CD4-positive, alpha-beta T cell (primary cell): ENCODE results near the gene INSRR. TPM values are rescaled to one million over a fixed set of nuclear protein-coding genes. Genes with fewer than 3 reads are reported as not detected.

ENCODE experiments used
- ATAC-seq: fragments of 200-7000 bp; cut with Tn5 transposase; one replicate; pipeline ENCODE4 v1.10.0; 2022; ENCODE audit warnings: mild to moderate bottlenecking; ENCODE audit not compliant: poor library complexity
- CTCF ChIA-PET: fragments of 350-600 bp; sonication (Branson Sonifier 250); formaldehyde crosslinking; loops from one replicate; lab custom pipeline; 2021; ENCODE audit warnings: antibody characterized with exemption, inconsistent platforms; lab: Charles Lee
- POLR2A ChIA-PET: fragments of 350-600 bp; sonication (Branson Sonifier 250); formaldehyde crosslinking; loops from one replicate; lab custom pipeline; 2021; ENCODE audit warnings: antibody characterized with exemption, inconsistent platforms; lab: Charles Lee
- DNase-seq, 14 experiments: peaks; one replicate each; pipeline ENCODE4 v3.0.0-alpha.2; 2013 to 2020; ENCODE audit warnings: mixed read lengths in 2 of 14
- H3K27ac ChIP-seq, 2 donors: one replicate each; pipeline versions ENCODE4 v1.5.1 to v1.7.0; 2013; ENCODE audit warnings: low read length in 2 of 2, low read depth in 1 of 2, mild to moderate bottlenecking in 1 of 2
- H3K27me3 ChIP-seq, 2 experiments: 1 replicate in 1 of 2; 2 replicates in 1 of 2; pipeline versions ENCODE4 v1.6.1 to v1.7.0; 2013; ENCODE audit warnings: low read length in 2 of 2, control low read depth in 1 of 2, mild to moderate bottlenecking in 1 of 2, moderate library complexity in 1 of 2; ENCODE audit not compliant: insufficient read depth in 2 of 2, control insufficient read depth in 1 of 2
- H3K36me3 ChIP-seq: one replicate; pipeline ENCODE4 v1.6.1; 2013; ENCODE audit warnings: low read length, control low read depth; ENCODE audit not compliant: insufficient read depth
- H3K4me1 ChIP-seq: one replicate; pipeline ENCODE4 v1.6.1; 2013; ENCODE audit warnings: low read length, control low read depth; ENCODE audit not compliant: insufficient read depth
- H3K4me3 ChIP-seq: one replicate; pipeline ENCODE4 v1.5.1; 2013; ENCODE audit warnings: mild to moderate bottlenecking, low read length, moderate library complexity
- H3K9me3 ChIP-seq, 2 experiments: 1 replicate in 1 of 2; 2 replicates in 1 of 2; pipeline versions ENCODE4 v1.6.1 to v1.7.0; 2013; ENCODE audit warnings: low read length in 2 of 2, mild to moderate bottlenecking in 2 of 2, control low read depth in 1 of 2, moderate library complexity in 1 of 2; ENCODE audit not compliant: control insufficient read depth in 1 of 2, insufficient read depth in 1 of 2
- H3K27ac Mint-ChIP-seq: one replicate; pipeline ENCODE4 v1.8.0; 2020; ENCODE audit warnings: mixed read lengths
- H3K27me3 Mint-ChIP-seq: one replicate; pipeline ENCODE4 v1.8.0; 2021; ENCODE audit warnings: mixed read lengths
- H3K36me3 Mint-ChIP-seq: one replicate; pipeline ENCODE4 v1.8.0; 2021; ENCODE audit warnings: low read depth, mixed read lengths
- H3K4me1 Mint-ChIP-seq: one replicate; pipeline ENCODE4 v1.8.0; 2021; ENCODE audit warnings: low read depth, mixed read lengths
- H3K4me3 Mint-ChIP-seq: one replicate; pipeline ENCODE4 v1.8.0; 2020; ENCODE audit warnings: mild to moderate bottlenecking, mixed read lengths
- H3K9me3 Mint-ChIP-seq: one replicate; pipeline ENCODE4 v1.8.0; 2020; ENCODE audit warnings: mixed read lengths
- CTCF ChIP-seq: fragments of 200-600 bp; IDR thresholded peaks from one replicate; pipeline ENCODE4 v1.8.0; 2022; ENCODE audit warnings: antibody characterized with exemption, mild to moderate bottlenecking
- intact Hi-C, 2 experiments: fragments of 100-400 bp; cut with DNase I in 1 of 2; cut with micrococcal nuclease in 1 of 2; formaldehyde crosslinking; loops; one replicate each; pipeline versions ENCODE4 v1.15.1 to v1.9.0; 2023 to 2025; cut with DNase I, micrococcal nuclease
- total RNA-seq, 174 experiments: library from RNA in 2 of 174; stranded (reverse) in 2 of 174; gene quantifications; one replicate each; pipeline ENCODE4 v1.2.3 and lab custom pipeline; 2021 to 2026

INSRR gene
- total RNA-seq, 2 experiments from 2014 or later: not detected

- H3K27me3 Mint-ChIP-seq: peaks cover 60% of the 10 kb centered on the region
- Histone ChIP-seq H3K27ac (no peak overlapping the region), H3K36me3 (no peaks in the 10 kb centered on the region), H3K27me3 (peaks cover 27 to 37% of the 10 kb centered on the region in 2 experiments), H3K4me1 (peaks cover 24% of the 10 kb centered on the region), H3K9me3 (peaks cover 0 to 10% of the 10 kb centered on the region in 2 experiments), H3K4me3 (no peak overlapping the region)
- peaks cover 12% of the 10 kb centered on the region for H3K4me1 Mint-ChIP-seq
- DNase-seq (peak in 11 of 14 experiments; percentile 34 to 74 (median 42)), ATAC-seq (peak; percentile 84)
- intact Hi-C loops: loop anchor here (1.0 to 10.0 kb wide), 4 partner anchors 21 to 316 kb away; partner anchors contain the start of genes NTRK1 (in 2 of the 2) and PEAR1 (in 1 of the 2)
- ChIA-PET POLR2A (interaction anchor here (1.1 to 3.3 kb wide), 2 partner anchors 9 to 21 kb away, joined by 3 to 20 read pairs; partner anchors contain the start of genes INSRR and NTRK1), CTCF (interaction anchor here (0.6 to 3.4 kb wide), 21 partner anchors 10 to 113 kb away, joined by 3 to 52 read pairs (median 6); partner anchors contain the start of genes ISG20L2, METTL25B, NTRK1 and SH2D2A)
- TF ChIP-seq CTCF: peak; percentile 85
- no peaks in the 10 kb centered on the region for H3K36me3 Mint-ChIP-seq
- H3K27ac Mint-ChIP-seq: no peak overlapping the region
- H3K4me3 Mint-ChIP-seq: no peak overlapping the region
- H3K9me3 Mint-ChIP-seq: no peaks in the 10 kb centered on the region
Observed at GRCh38 chr1:156838972-156839371, 19.9 kb downstream of the INSRR start.

- Histone ChIP-seq H3K9me3 (peaks cover 0 to 10% of the 10 kb centered on the region in 2 experiments), H3K27ac (no peak overlapping the region), H3K27me3 (peaks cover 12 to 19% of the 10 kb centered on the region in 2 experiments), H3K4me1 (peaks cover 27% of the 10 kb centered on the region), H3K36me3 (no peaks in the 10 kb centered on the region), H3K4me3 (no peak overlapping the region)
- no peak for TF ChIP-seq CTCF
- H3K36me3 Mint-ChIP-seq: no peaks in the 10 kb centered on the region
- ChIA-PET CTCF (interaction anchor here (0.6 to 3.4 kb wide), 5 partner anchors 11 to 134 kb away, joined by 3 to 52 read pairs (median 10); partner anchors contain the start of gene NTRK1), POLR2A (interaction anchor here (3.3 kb wide), 1 partner anchor 23 kb away, joined by 20 read pairs; the partner anchor contains the start of genes INSRR and NTRK1)
- H3K4me1 Mint-ChIP-seq: peaks cover 14% of the 10 kb centered on the region
- intact Hi-C loops: loop anchor here in 1 of 2 experiments (5.0 to 10.0 kb wide), 2 partner anchors 55 to 318 kb away; partner anchors contain the start of gene PEAR1
- no peak overlapping the region for H3K27ac Mint-ChIP-seq
- peaks cover 49% of the 10 kb centered on the region for H3K27me3 Mint-ChIP-seq
- no peak for DNase-seq
- H3K9me3 Mint-ChIP-seq: no peaks in the 10 kb centered on the region
- ATAC-seq: no peak
- no peak overlapping the region for H3K4me3 Mint-ChIP-seq
Observed at GRCh38 chr1:156836892-156837291, 22.0 kb downstream of the INSRR start.

GRCh38 chr1:156836041-156836654 lies 22.8 kb downstream of the INSRR start:
- Mint-ChIP-seq H3K9me3 (no peaks in the 10 kb centered on the region), H3K4me1 (peaks cover 14% of the 10 kb centered on the region), H3K27ac (no peak overlapping the region), H3K4me3 (no peak overlapping the region), H3K36me3 (no peaks in the 10 kb centered on the region), H3K27me3 (peaks cover 42% of the 10 kb centered on the region)
- no peak overlapping the region for H3K4me3 ChIP-seq
- ChIA-PET CTCF (interaction anchor here (3.4 kb wide), 1 partner anchor 54 kb away, joined by 19 read pairs; no protein-coding TSS in a partner anchor), POLR2A (no interaction called here)
- peak in 4 of 14 experiments; percentile 21 to 75 (median 53) for DNase-seq
- intact Hi-C loops: loop anchor here in 1 of 2 experiments (5.0 to 10.0 kb wide), 2 partner anchors 56 to 319 kb away; partner anchors contain the start of gene PEAR1
- TF ChIP-seq CTCF: no peak
- H3K27me3 ChIP-seq: peaks cover 4 to 13% of the 10 kb centered on the region in 2 experiments
- peak; percentile 36 for ATAC-seq
- peaks cover 0 to 5% of the 10 kb centered on the region in 2 experiments for H3K9me3 ChIP-seq
- H3K4me1 ChIP-seq: peaks cover 27% of the 10 kb centered on the region
- H3K36me3 ChIP-seq: no peaks in the 10 kb centered on the region
- no peak overlapping the region for H3K27ac ChIP-seq
